RWPE2 (cell line): ENCODE measurements around the gene RELA.
"Not testable (repeated sequence)": the region's sequence is repeated elsewhere in the genome, so short reads cannot be mapped to it uniquely, and the experiment has no call there.

Source experiments
- ATAC-seq: fragments of 200-7000 bp; cut with Tn5 transposase; 3 replicates; pipeline ENCODE4 v1.9.1; 2021; ENCODE audit warnings: low read depth
- DNase-seq: peaks from one replicate; pipeline ENCODE4 v3.0.0-alpha.2; 2020; ENCODE audit warnings: low spot score
- H3K27ac ChIP-seq: fragments of 450-650 bp; 2 replicates; pipeline ENCODE4 v1.5.1; 2017; ENCODE audit warnings: mild to moderate bottlenecking; ENCODE audit not compliant: poor library complexity, severe bottlenecking
- H3K27me3 ChIP-seq: fragments of 250-450 bp; sonication (Bioruptor Pico); 2 replicates; pipeline ENCODE4 v1.5.1; 2021; ENCODE audit warnings: mild to moderate bottlenecking, moderate library complexity; ENCODE audit not compliant: insufficient read depth, poor library complexity, severe bottlenecking
- H3K36me3 ChIP-seq: fragments of 250-450 bp; sonication (Bioruptor Pico); 2 replicates; pipeline ENCODE4 v1.5.1; 2020; ENCODE audit warnings: low read depth, mild to moderate bottlenecking, moderate library complexity
- H3K4me1 ChIP-seq: fragments of 250-450 bp; sonication (Bioruptor Pico); 2 replicates; pipeline ENCODE4 v1.5.1; 2021; ENCODE audit warnings: mild to moderate bottlenecking, moderate library complexity; ENCODE audit not compliant: insufficient read depth, poor library complexity, severe bottlenecking
- H3K4me3 ChIP-seq: fragments of 250-450 bp; sonication (Bioruptor Pico); 2 replicates; pipeline ENCODE4 v1.5.1; 2021; ENCODE audit warnings: mild to moderate bottlenecking, moderate library complexity; ENCODE audit not compliant: severe bottlenecking
- H3K9me3 ChIP-seq: fragments of 250-450 bp; sonication (Bioruptor Pico); 2 replicates; pipeline ENCODE4 v1.5.1; 2021; ENCODE audit warnings: mild to moderate bottlenecking, moderate library complexity; ENCODE audit not compliant: severe bottlenecking
- TF ChIP-seq, protein P1 (sequence below): fragments of 450-650 bp; IDR thresholded peaks from one replicate; pipeline ENCODE4 v1.5.1; 2017; ENCODE audit warnings: mild to moderate bottlenecking, moderate library complexity; ENCODE audit not compliant: poor library complexity, severe bottlenecking

Gene RELA

GRCh38 chr11:65692367-65692766, 29.7 kb upstream of the RELA start:
- no peaks in the 10 kb centered on the region for H3K27me3 ChIP-seq
- TF ChIP-seq, protein P1, sequence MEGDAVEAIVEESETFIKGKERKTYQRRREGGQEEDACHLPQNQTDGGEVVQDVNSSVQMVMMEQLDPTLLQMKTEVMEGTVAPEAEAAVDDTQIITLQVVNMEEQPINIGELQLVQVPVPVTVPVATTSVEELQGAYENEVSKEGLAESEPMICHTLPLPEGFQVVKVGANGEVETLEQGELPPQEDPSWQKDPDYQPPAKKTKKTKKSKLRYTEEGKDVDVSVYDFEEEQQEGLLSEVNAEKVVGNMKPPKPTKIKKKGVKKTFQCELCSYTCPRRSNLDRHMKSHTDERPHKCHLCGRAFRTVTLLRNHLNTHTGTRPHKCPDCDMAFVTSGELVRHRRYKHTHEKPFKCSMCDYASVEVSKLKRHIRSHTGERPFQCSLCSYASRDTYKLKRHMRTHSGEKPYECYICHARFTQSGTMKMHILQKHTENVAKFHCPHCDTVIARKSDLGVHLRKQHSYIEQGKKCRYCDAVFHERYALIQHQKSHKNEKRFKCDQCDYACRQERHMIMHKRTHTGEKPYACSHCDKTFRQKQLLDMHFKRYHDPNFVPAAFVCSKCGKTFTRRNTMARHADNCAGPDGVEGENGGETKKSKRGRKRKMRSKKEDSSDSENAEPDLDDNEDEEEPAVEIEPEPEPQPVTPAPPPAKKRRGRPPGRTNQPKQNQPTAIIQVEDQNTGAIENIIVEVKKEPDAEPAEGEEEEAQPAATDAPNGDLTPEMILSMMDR, result no peak
- no peaks in the 10 kb centered on the region for H3K9me3 ChIP-seq
- no peak overlapping the region for H3K27ac ChIP-seq
- no peak for ATAC-seq
- no peaks in the 10 kb centered on the region for H3K36me3 ChIP-seq
- no peak overlapping the region for H3K4me3 ChIP-seq
- no peaks in the 10 kb centered on the region for H3K4me1 ChIP-seq
- DNase-seq, result no peak

- not testable (repeated sequence) for H3K36me3 ChIP-seq, H3K4me3 ChIP-seq, H3K27me3 ChIP-seq, DNase-seq, H3K9me3 ChIP-seq, ATAC-seq, H3K4me1 ChIP-seq, H3K27ac ChIP-seq
Observed at GRCh38 chr11:65691847-65692246, 29.1 kb upstream of the RELA start.

DNA sequence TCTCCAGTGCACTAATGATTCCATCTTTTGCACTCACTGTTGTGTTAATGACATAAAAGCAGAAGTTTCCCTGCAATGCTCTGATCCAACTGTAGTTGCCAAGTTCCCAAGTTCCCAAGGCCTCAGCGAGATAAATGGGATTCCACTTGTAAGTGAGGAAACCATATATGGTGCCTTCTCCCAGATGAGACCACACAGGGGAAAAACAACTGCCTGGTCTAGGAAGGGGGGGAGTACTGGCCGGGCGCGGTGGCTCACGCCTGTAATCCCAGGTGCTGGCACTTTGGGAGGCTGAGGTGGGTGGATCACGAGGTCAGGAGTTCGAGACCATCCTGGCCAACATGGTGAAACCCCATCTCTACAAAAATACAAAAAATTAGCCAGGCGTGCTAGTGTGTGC, 23.3 kb upstream of the RELA start:
- no peak for ATAC-seq
- no peak overlapping the region for H3K4me3 ChIP-seq
- TF ChIP-seq, protein P1, result no peak
- H3K4me1 ChIP-seq, result no peaks in the 10 kb centered on the region
- H3K27ac ChIP-seq, result no peak overlapping the region
- H3K36me3 ChIP-seq, result no peaks in the 10 kb centered on the region
- no peaks in the 10 kb centered on the region for H3K27me3 ChIP-seq
- DNase-seq, result no peak
- no peaks in the 10 kb centered on the region for H3K9me3 ChIP-seq

DNA sequence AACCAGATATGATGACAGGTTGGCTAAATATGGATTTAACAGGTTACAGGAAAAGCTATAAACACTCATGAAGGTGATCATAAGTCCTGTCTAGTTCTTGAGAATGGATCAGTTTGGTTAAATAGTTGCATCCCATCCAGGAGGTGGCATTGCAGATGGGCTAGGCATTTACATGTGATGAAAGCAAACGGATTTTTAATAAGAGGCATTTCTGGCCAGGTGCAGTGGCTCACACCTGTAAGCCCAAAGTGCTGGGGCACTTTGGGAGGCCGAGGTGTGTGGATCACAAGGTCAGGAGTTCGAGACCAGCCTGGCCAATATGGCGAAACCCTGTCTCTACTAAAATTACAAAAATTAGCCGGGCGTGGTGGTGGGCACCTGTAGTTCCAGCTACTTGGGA, 20.8 kb upstream of the RELA start:
- H3K9me3 ChIP-seq, H3K27ac ChIP-seq, H3K27me3 ChIP-seq, H3K4me1 ChIP-seq, H3K4me3 ChIP-seq, H3K36me3 ChIP-seq, DNase-seq, ATAC-seq: not testable (repeated sequence)

GRCh38 chr11:65680192-65680743, 17.6 kb upstream of the RELA start:
- Histone ChIP-seq H3K27me3 (no peaks in the 10 kb centered on the region), H3K36me3 (no peaks in the 10 kb centered on the region), H3K4me1 (no peaks in the 10 kb centered on the region), H3K9me3 (no peaks in the 10 kb centered on the region), H3K4me3 (no peak overlapping the region), H3K27ac (no peak overlapping the region)
- ATAC-seq (no peak), DNase-seq (no peak)
- TF ChIP-seq, protein P1, result no peak

GRCh38 chr11:65672982-65673381, 10.3 kb upstream of the RELA start:
- no peak for ATAC-seq
- H3K4me3 ChIP-seq, result no peak overlapping the region
- no peaks in the 10 kb centered on the region for H3K27me3 ChIP-seq
- TF ChIP-seq, protein P1, result no peak
- peaks cover 2% of the 10 kb centered on the region for H3K9me3 ChIP-seq
- no peak for DNase-seq
- H3K27ac ChIP-seq, result no peak overlapping the region
- H3K36me3 ChIP-seq, result no peaks in the 10 kb centered on the region
- H3K4me1 ChIP-seq, result no peaks in the 10 kb centered on the region
